Activated CD8-positive, alpha-beta T cell treated with anti-CD3 and anti-CD28 coated beads, Interleukin-2, amount 10 ng/mL, durations not matched to agents 7 days and 5 days (primary cell): ENCODE data around the gene CACNG5. TPM values are rescaled to one million over a fixed set of nuclear protein-coding genes. Genes with fewer than 3 reads are reported as not detected.

Experiments used
- ATAC-seq: fragments of 150-1000 bp; cut with Tn5 transposase; one replicate; pipeline ENCODE4 v1.10.0; 2021; ENCODE audit warnings: moderate library complexity
- CTCF ChIA-PET: fragments of 350-600 bp; sonication (Branson Sonifier 250); formaldehyde crosslinking; loops from one replicate; lab custom pipeline; 2021; ENCODE audit warnings: antibody characterized with exemption; lab: Charles Lee
- POLR2A ChIA-PET: fragments of 350-600 bp; sonication (Branson Sonifier 250); formaldehyde crosslinking; loops from one replicate; lab custom pipeline; 2021; ENCODE audit warnings: antibody characterized with exemption; lab: Charles Lee
- DNase-seq: peaks from one replicate; pipeline ENCODE4 v3.0.0-alpha.2; 2020
- H3K27ac Mint-ChIP-seq: one replicate; pipeline ENCODE4 v1.8.0; 2021; ENCODE audit warnings: mild to moderate bottlenecking, mixed read lengths
- H3K27me3 Mint-ChIP-seq: one replicate; pipeline ENCODE4 v1.8.0; 2021; ENCODE audit warnings: low read depth, mixed read lengths
- H3K36me3 Mint-ChIP-seq: one replicate; pipeline ENCODE4 v1.8.0; 2021; ENCODE audit warnings: low read depth, mixed read lengths
- H3K4me1 Mint-ChIP-seq: one replicate; pipeline ENCODE4 v1.8.0; 2021; ENCODE audit warnings: low read depth, mixed read lengths
- H3K4me3 Mint-ChIP-seq: one replicate; pipeline ENCODE4 v1.8.0; 2021; ENCODE audit warnings: mild to moderate bottlenecking, mixed read lengths
- H3K9me3 Mint-ChIP-seq: one replicate; pipeline ENCODE4 v1.8.0; 2022; ENCODE audit warnings: mixed read lengths; ENCODE audit not compliant: insufficient read depth
- total RNA-seq, 2 experiments: library from RNA; stranded (reverse); gene quantifications; one replicate each; pipeline ENCODE4 v1.2.3, GENCODE V29; 2021

The CACNG5 gene
- total RNA-seq, 2 experiments from 2014 or later: not detected

GRCh38 chr17:66807182-66807581 lies 27.7 kb upstream of the CACNG5 start:
- no peak overlapping the region for H3K4me3 Mint-ChIP-seq
- POLR2A ChIA-PET: no interaction called here
- H3K9me3 Mint-ChIP-seq: no peaks in the 10 kb centered on the region
- H3K27ac Mint-ChIP-seq: no peak overlapping the region
- H3K4me1 Mint-ChIP-seq: peaks cover 16% of the 10 kb centered on the region
- H3K27me3 Mint-ChIP-seq: no peaks in the 10 kb centered on the region
- H3K36me3 Mint-ChIP-seq: peaks cover 26% of the 10 kb centered on the region
- CTCF ChIA-PET: no interaction called here
- ATAC-seq (no peak), DNase-seq (no peak)

- Mint-ChIP-seq H3K36me3 (peaks cover 19% of the 10 kb centered on the region), H3K27ac (no peak overlapping the region), H3K9me3 (no peaks in the 10 kb centered on the region), H3K4me1 (peaks cover 16% of the 10 kb centered on the region), H3K4me3 (no peak overlapping the region), H3K27me3 (peaks cover 5% of the 10 kb centered on the region)
- POLR2A ChIA-PET: no interaction called here
- ATAC-seq (no peak), DNase-seq (no peak)
- CTCF ChIA-PET: no interaction called here
Observed at GRCh38 chr17:66809408-66809807, 25.5 kb upstream of the CACNG5 start.

- Mint-ChIP-seq H3K4me3 (no peak overlapping the region), H3K36me3 (peaks cover 11% of the 10 kb centered on the region), H3K4me1 (peaks cover 12% of the 10 kb centered on the region), H3K27ac (no peak overlapping the region), H3K27me3 (peaks cover 8% of the 10 kb centered on the region), H3K9me3 (no peaks in the 10 kb centered on the region)
- POLR2A ChIA-PET: no interaction called here
- CTCF ChIA-PET: no interaction called here
- ATAC-seq (no peak), DNase-seq (no peak)
Observed at GRCh38 chr17:66810951-66811682, 23.8 kb upstream of the CACNG5 start.

- no peak overlapping the region for H3K4me3 Mint-ChIP-seq
- DNase-seq (no peak), ATAC-seq (no peak)
- no peak overlapping the region for H3K27ac Mint-ChIP-seq
- peaks cover 8% of the 10 kb centered on the region for H3K36me3 Mint-ChIP-seq
- POLR2A ChIA-PET: no interaction called here
- peaks cover 8% of the 10 kb centered on the region for H3K27me3 Mint-ChIP-seq
- CTCF ChIA-PET: no interaction called here
- peaks cover 12% of the 10 kb centered on the region for H3K4me1 Mint-ChIP-seq
- H3K9me3 Mint-ChIP-seq: no peaks in the 10 kb centered on the region
Observed at GRCh38 chr17:66811683-66812054, 23.2 kb upstream of the CACNG5 start.

GRCh38 chr17:66812571-66812970 lies 22.3 kb upstream of the CACNG5 start:
- ChIA-PET POLR2A (no interaction called here), CTCF (no interaction called here)
- Mint-ChIP-seq H3K9me3 (peaks cover 5% of the 10 kb centered on the region), H3K27ac (no peak overlapping the region), H3K36me3 (peaks cover 5% of the 10 kb centered on the region), H3K4me3 (no peak overlapping the region), H3K27me3 (peaks cover 8% of the 10 kb centered on the region), H3K4me1 (peaks cover 8% of the 10 kb centered on the region)
- ATAC-seq: no peak
- no peak for DNase-seq

GRCh38 chr17:66813296-66813695 lies 21.6 kb upstream of the CACNG5 start:
- Mint-ChIP-seq H3K27me3 (peaks cover 8% of the 10 kb centered on the region), H3K9me3 (peaks cover 12% of the 10 kb centered on the region), H3K4me3 (no peak overlapping the region), H3K27ac (no peak overlapping the region), H3K4me1 (peaks cover 2% of the 10 kb centered on the region), H3K36me3 (peaks cover 1% of the 10 kb centered on the region)
- POLR2A ChIA-PET: interaction anchor here (0.5 kb wide), 1 partner anchor 498 kb away, joined by 3 read pairs; no protein-coding TSS in a partner anchor
- no peak for DNase-seq
- CTCF ChIA-PET: no interaction called here
- no peak for ATAC-seq

GRCh38 chr17:66814026-66814425 lies 20.9 kb upstream of the CACNG5 start:
- peaks cover 8% of the 10 kb centered on the region for H3K27me3 Mint-ChIP-seq
- H3K4me1 Mint-ChIP-seq: no peaks in the 10 kb centered on the region
- POLR2A ChIA-PET: no interaction called here

GRCh38 chr17:66814570-66814969 lies 20.3 kb upstream of the CACNG5 start:
- ATAC-seq (no peak), DNase-seq (no peak)
- ChIA-PET POLR2A (no interaction called here), CTCF (no interaction called here)
- Mint-ChIP-seq H3K4me1 (no peaks in the 10 kb centered on the region), H3K36me3 (no peaks in the 10 kb centered on the region), H3K27ac (no peak overlapping the region), H3K27me3 (peaks cover 8% of the 10 kb centered on the region), H3K4me3 (no peak overlapping the region), H3K9me3 (peaks cover 13% of the 10 kb centered on the region)

More at GRCh38 chr17:66814026-66814425, 20.9 kb upstream of the CACNG5 start:
- Mint-ChIP-seq H3K36me3 (no peaks in the 10 kb centered on the region), H3K9me3 (peaks cover 13% of the 10 kb centered on the region), H3K27ac (no peak overlapping the region), H3K4me3 (no peak overlapping the region)
- DNase-seq (no peak), ATAC-seq (no peak)
- CTCF ChIA-PET: no interaction called here

GRCh38 chr17:66817750-66818149 lies 17.2 kb upstream of the CACNG5 start:
- CTCF ChIA-PET: no interaction called here
- POLR2A ChIA-PET: no interaction called here
- Mint-ChIP-seq H3K4me3 (no peak overlapping the region), H3K27ac (no peak overlapping the region), H3K27me3 (peaks cover 8% of the 10 kb centered on the region), H3K9me3 (peaks cover 13% of the 10 kb centered on the region), H3K36me3 (no peaks in the 10 kb centered on the region), H3K4me1 (no peaks in the 10 kb centered on the region)
- DNase-seq: no peak
- ATAC-seq: no peak

GRCh38 chr17:66819466-66819865 lies 15.5 kb upstream of the CACNG5 start:
- Mint-ChIP-seq H3K4me1 (no peaks in the 10 kb centered on the region), H3K4me3 (no peak overlapping the region), H3K9me3 (peaks cover 13% of the 10 kb centered on the region), H3K36me3 (no peaks in the 10 kb centered on the region), H3K27ac (no peak overlapping the region), H3K27me3 (peaks cover 3% of the 10 kb centered on the region)
- ATAC-seq (no peak), DNase-seq (no peak)
- ChIA-PET CTCF (no interaction called here), POLR2A (no interaction called here)

GRCh38 chr17:66822009-66822408 lies 12.9 kb upstream of the CACNG5 start:
- no peaks in the 10 kb centered on the region for H3K36me3 Mint-ChIP-seq
- H3K4me3 Mint-ChIP-seq: no peak overlapping the region
- H3K27me3 Mint-ChIP-seq: peaks cover 5% of the 10 kb centered on the region
- CTCF ChIA-PET: no interaction called here
- H3K27ac Mint-ChIP-seq: no peak overlapping the region
- no peak for DNase-seq
- no peaks in the 10 kb centered on the region for H3K4me1 Mint-ChIP-seq
- POLR2A ChIA-PET: no interaction called here
- ATAC-seq: no peak
- H3K9me3 Mint-ChIP-seq: peaks cover 13% of the 10 kb centered on the region

- ChIA-PET CTCF (no interaction called here), POLR2A (no interaction called here)
- Mint-ChIP-seq H3K4me3 (no peak overlapping the region), H3K4me1 (peaks cover 5% of the 10 kb centered on the region), H3K27me3 (peaks cover 24% of the 10 kb centered on the region), H3K36me3 (no peaks in the 10 kb centered on the region), H3K27ac (no peak overlapping the region), H3K9me3 (no peaks in the 10 kb centered on the region)
- no peak for DNase-seq
- no peak for ATAC-seq
Observed at GRCh38 chr17:66826856-66827255, 8.1 kb upstream of the CACNG5 start.
